Activated CD8-positive, alpha-beta memory T cell treated with anti-CD3 and anti-CD28 coated beads, Interleukin-2, amount 50 U/mL, for 24 hours (primary cell): ENCODE results near the gene COIL.
A peak's percentile ranks its signal among the peaks of the same experiment; 100 is the strongest.
"Not testable (repeated sequence)": the region's sequence is repeated elsewhere in the genome, so short reads cannot be mapped to it uniquely, and the experiment has no call there.

Experiments used
- DNase-seq: peaks from one replicate; pipeline ENCODE4 v3.0.0-alpha.2; 2020; ENCODE audit errors: extremely low read depth

Gene COIL

GRCh38 chr17:56960596-56961538, at the start of gene COIL:
Gene COIL (minus strand): TSS chr17:56961050. CDS start chr17:56961019, 31 bp downstream.
- peak; percentile 83 for DNase-seq

DNA sequence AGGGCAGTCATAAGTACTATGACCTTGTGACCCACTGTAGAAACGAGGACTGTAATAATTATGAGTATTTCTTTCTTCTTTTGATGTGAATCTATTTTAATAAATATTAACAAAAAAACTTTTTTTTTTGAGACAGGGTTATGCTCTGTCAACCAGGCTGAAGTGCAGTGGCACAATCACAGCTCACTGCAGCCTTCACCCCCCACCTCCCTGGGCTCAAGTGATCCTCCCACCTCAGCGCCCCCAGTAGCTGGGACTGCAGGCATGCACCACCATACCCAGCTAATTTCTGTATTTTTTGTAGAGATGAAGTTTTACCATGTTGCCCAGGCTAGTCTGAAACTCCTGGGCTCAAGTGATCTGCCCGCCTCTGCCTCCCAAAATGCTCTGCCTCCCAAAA, 49.6 kb upstream of the COIL start:
- no peak for DNase-seq

DNA sequence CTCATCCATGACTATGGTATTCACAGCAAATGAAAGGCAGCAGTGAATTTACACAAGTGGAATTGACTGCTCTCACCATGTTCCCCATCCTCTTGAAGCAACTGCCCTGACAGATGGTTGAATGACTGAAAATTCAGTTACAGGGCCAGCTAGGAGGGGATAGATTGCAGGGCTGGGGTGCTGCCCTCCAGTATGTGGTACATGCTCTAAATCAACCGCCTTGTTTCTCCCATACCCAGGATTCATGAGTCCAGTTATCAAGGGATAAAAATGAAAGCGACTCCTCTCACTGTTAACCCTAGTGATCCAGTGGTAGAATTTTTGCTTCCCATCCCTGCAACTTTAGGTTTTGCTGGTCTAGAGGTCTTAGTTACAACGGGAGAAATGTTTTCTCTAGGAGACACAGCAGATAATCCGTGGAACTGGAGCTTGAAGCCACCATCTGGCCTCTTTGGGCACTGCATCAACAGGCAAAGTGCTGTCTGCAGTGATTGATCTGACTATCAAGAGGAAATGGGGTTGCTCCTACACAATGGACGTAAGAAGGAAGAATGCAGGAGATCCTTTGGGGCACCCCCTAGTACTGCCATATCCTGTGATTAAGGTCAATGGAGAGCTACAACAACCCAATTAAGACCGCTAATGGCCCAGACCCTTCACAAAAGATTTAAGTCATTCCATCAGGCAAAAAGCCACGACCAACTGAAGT, 49.0 kb upstream of the COIL start:
- peak; percentile 8 for DNase-seq

DNA sequence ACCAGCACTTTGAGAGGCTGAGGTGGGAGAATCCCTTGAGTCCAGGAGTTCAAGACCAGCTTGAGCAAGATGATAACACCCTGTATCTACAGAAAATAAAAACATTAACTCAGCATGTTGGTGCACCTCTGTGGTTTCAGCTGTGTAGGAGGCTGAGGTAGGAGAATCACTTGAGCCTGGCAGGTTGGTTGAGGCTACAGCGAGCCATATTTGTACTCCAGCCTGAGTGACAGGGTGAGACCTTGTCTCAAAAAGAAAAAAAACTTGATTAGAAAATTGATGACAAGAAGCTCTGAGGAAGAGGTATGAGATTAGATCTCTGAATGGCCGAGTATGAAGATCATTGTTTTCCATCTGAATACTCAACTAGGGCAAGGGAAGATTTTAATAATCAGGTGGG, 48.1 kb upstream of the COIL start:
- no peak for DNase-seq

DNA sequence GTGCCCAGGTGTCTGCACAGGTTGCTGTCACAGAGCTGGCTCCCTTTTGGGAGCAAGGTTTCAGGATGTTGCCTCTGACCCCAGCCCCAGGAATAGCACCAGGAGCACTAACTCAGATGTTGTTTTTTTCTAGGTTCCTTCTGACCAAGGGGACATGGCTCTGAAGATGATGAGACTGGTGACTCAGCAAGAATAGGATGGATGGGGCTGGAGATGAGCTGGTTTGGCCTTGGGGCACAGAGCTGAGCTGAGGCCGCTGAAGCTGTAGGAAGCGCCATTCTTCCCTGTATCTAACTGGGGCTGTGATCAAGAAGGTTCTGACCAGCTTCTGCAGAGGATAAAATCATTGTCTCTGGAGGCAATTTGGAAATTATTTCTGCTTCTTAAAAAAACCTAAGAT, 45.2 kb upstream of the COIL start:
- no peak for DNase-seq

- DNase-seq, result no peak
These were observed 44.2 kb upstream of the COIL start for GRCh38 chr17:57004944-57005579.

DNA sequence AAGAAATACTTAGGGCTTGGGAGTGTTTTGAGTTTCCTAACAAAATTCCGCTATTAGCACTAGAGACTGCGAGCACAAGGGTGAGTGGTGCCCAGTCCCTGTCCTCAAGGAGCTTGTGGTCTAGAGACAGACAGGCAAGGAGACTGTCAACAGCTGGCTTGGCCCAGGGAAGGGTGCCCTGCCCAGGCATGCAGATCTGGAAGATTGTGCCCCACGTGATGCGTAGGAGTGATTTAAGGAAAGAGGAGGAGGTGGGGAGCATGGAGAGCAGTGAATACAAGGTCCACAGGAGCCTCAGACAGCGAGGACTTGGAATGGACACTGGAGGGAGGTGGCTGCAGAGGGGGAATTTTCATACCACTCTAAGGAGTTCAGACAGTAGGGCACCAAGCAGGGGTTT, 42.1 kb upstream of the COIL start:
- no peak for DNase-seq

- no peak for DNase-seq
These were observed 40.7 kb upstream of the COIL start for GRCh38 chr17:57001541-57001940.

- DNase-seq, result no peak
These were observed 36.5 kb upstream of the COIL start for GRCh38 chr17:56997313-56997712.

DNA sequence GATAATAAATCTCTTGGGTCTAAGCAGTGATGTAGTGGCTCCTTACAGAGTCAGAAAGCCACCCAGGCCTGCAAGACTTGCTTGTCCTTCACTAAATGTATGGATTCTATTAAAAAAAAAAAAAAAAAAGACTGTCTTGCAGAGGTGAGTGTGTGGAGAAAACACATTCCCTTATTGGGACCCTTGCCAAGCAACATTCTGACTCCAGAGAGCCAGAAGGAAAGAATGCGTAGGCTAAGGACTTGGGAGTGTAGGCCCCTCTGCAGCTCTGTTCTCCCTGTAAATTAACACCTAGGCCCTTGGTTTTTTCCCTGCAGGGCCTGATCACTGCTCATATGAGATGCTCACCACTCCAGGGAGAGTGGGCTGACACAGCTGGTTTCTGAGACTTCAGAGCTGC, 34.9 kb upstream of the COIL start:
- DNase-seq, result no peak

- no peak for DNase-seq
These were observed 33.4 kb upstream of the COIL start for GRCh38 chr17:56994009-56994792.

DNA sequence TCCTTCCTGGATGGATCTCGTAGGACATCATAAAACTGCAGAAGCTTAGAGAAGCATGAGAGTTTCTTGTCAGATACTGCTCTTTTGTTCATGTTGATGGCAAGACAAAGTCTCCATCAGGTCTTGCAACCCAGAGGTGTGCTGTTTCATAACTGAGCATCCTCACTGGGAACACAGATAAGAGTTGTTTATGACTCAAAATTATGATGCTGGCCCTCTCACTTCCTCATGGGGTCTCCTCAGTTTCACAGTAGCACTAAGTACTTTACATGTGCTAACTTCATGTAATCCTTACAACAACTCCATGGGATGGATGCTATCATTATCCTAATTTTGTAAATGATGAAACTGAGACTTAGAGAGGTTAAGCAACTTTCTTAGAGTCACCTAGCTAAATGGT, 31.5 kb upstream of the COIL start:
- DNase-seq, result no peak

DNA sequence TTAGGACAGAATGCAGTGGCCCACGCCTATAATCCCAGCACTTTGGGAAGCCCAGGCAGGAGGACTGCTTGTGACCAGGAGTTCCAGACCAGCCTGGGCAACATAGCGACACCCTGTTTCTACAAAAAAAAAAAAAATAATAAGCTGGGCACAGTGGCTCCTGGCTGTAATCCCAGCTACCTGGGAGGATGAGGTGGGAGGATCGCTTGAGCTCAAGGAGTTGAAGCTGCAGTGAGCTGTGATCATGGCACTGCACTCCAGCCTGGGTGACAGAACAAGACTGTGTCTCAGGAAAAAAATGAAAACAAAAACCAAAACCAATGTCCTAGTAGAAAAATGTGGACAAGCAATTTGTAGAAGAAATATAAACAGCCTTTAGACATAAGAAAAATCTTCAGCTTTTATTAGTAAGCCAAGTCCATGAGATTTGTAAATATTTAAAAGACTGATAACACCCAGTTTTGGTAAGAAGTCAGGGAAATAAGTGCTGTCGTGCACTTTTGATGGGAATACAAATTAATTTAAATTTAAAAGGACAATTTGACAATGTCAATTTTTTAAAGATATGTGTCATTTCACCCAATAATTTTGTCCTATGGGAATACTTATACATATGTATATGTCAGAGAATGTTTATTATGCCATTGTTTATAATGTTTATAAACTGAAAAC, 28.2 kb upstream of the COIL start:
- DNase-seq, result no peak

DNA sequence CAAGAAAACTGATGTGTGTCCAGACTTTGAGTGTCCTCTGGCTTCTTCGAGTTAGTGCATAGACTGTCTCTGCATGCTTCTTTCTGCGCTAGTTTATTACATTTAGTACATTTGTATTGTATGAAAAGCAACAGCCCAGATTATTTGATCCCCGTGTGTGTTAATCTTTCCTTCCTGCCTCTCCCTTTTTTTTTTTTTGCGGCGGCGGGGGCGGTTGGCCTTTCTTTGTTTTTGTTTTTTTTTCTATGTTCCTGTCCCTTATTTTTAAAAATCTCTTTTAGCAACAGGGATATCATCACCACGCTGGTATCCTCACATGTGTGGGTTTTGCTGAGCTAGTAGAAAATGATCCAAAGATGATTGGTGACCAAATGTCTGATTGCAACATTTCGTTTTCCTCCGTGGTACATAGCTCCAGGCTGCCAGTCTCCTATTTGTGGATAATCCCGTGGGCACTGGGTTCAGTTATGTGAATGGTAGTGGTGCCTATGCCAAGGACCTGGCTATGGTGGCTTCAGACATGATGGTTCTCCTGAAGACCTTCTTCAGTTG, 26.5 kb upstream of the COIL start:
- DNase-seq, result no peak

- DNase-seq, result no peak
These were observed 24.7 kb upstream of the COIL start for GRCh38 chr17:56985371-56986162.

GRCh38 chr17:56983366-56983765, 22.5 kb upstream of the COIL start:
- DNase-seq, result no peak

GRCh38 chr17:56982312-56982711, 21.5 kb upstream of the COIL start:
- DNase-seq, result no peak

DNA sequence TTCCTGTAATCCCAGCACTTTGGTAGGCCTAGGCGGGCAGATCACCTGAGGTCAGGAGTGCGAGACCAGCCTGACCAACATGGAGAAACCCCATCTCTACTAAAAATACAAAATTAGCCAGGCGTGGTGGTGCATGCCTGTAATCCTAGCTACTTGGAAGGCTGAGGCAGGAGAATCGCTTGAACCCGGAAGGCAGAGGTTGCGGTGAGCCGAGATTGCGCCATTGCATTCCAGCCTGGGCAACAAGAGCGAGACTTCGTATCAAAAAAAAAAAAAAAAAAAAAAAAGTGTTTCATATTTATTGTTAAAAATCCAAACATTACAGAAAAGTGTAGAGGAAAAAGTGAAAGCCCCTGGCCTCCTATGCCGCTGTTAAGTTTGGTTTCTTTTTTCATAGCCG, 19.7 kb upstream of the COIL start:
- DNase-seq, result not testable (repeated sequence)

DNA sequence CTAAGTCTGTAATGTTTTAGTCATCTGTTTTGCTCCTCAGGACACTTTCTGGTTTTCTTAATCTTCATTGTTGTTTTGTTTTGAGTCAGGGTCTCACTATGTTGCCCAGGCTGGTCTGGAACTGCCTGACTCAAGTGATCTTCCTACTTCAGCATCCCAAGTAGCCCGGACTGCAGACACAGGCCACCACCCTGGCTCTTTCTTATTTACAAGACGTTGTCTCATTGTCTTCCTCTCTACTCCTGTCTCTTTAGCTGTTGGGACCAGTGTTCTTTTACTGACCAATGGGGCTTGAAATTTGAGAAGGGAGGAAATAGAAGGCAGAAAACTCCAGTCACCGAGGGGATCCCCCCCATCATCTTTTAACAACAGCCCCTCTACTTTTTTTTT, 18.2 kb upstream of the COIL start:
- no peak for DNase-seq

- no peak for DNase-seq
These were observed 17.7 kb upstream of the COIL start for GRCh38 chr17:56978441-56979090.
